H1 (cell line): ENCODE results near the gene CEP192. TPM values are rescaled to one million over a fixed set of nuclear protein-coding genes. Genes with fewer than 3 reads are reported as not detected.
"Not testable (repeated sequence)": the region's sequence is repeated elsewhere in the genome, so short reads cannot be mapped to it uniquely, and the experiment has no call there.

Experiments
- CTCF ChIA-PET: fragments of 300-600 bp; sonication (Branson Sonifier 250); formaldehyde crosslinking; loops from one replicate; lab custom pipeline; 2021; ENCODE audit not compliant: partially characterized antibody; lab: Charles Lee
- POLR2A ChIA-PET: fragments of 300-600 bp; sonication (Branson Sonifier 250); formaldehyde crosslinking; loops from one replicate; lab custom pipeline; 2021; ENCODE audit warnings: inconsistent platforms; ENCODE audit not compliant: partially characterized antibody; lab: Charles Lee
- DNase-seq, 2 experiments: peaks; one replicate each; pipeline versions ENCODE4 v3.0.0 to v3.0.0-alpha.2; 2010 to 2022; ENCODE audit warnings: low spot score in 2 of 2, low read depth in 1 of 2, mixed read lengths in 1 of 2
- FAIRE-seq: peaks from 2 replicates; lab custom pipeline; 2011; peaks lifted over from hg19 to GRCh38; lab: Jason Lieb, UNC
- H2AFZ ChIP-seq: 2 replicates; pipeline ENCODE4 v1.8.1; 2012; ENCODE audit warnings: low read length, inconsistent platforms
- H2AK5ac ChIP-seq: 2 replicates; pipeline ENCODE4 v1.6.1; 2013; ENCODE audit warnings: low read depth, low read length
- H2BK120ac ChIP-seq: replicated peaks from 2 replicates; pipeline ENCODE3; 2013; ENCODE audit warnings: low read depth, low read length, inconsistent platforms
- H2BK12ac ChIP-seq: 2 replicates; pipeline ENCODE4 v1.6.1; 2013; ENCODE audit warnings: low read depth, low read length
- H2BK15ac ChIP-seq: 2 replicates; pipeline ENCODE4 v1.6.1; 2013; ENCODE audit warnings: low read length
- H2BK20ac ChIP-seq: 2 replicates; pipeline ENCODE4 v1.6.1; 2013; ENCODE audit warnings: low read length
- H2BK5ac ChIP-seq: 2 replicates; pipeline ENCODE4 v1.6.1; 2013; ENCODE audit warnings: low read depth, low read length
- H3K14ac ChIP-seq: 2 replicates; pipeline ENCODE4 v1.6.1; 2013; ENCODE audit warnings: inconsistent platforms; ENCODE audit not compliant: insufficient read length
- H3K18ac ChIP-seq: 2 replicates; pipeline ENCODE4 v1.6.1; 2013; ENCODE audit warnings: low read length; ENCODE audit errors: extremely low read depth
- H3K23ac ChIP-seq: 2 replicates; pipeline ENCODE4 v1.6.1; 2013; ENCODE audit warnings: inconsistent platforms; ENCODE audit not compliant: insufficient read length
- H3K23me2 ChIP-seq: 2 replicates; pipeline ENCODE4 v1.6.1; 2013; ENCODE audit warnings: low read depth, low read length
- H3K27ac ChIP-seq: 2 replicates; pipeline ENCODE4 v1.6.1; 2011; ENCODE audit warnings: low read depth, low read length, inconsistent platforms
- H3K27me3 ChIP-seq, 4 experiments: replicated peaks in 1 of 4; 1 replicate in 1 of 4; 2 replicates in 3 of 4; pipeline versions ENCODE4 v1.6.1 to v1.8.1; 2011 to 2013; ENCODE audit warnings: low read length in 3 of 4, mild to moderate bottlenecking in 3 of 4, inconsistent platforms in 2 of 4, mixed read lengths in 2 of 4, moderate library complexity in 1 of 4; ENCODE audit not compliant: control insufficient read depth in 3 of 4, insufficient read depth in 3 of 4; ENCODE audit errors: extremely low read depth in 1 of 4
- H3K36me3 ChIP-seq, 4 experiments: 2 replicates each; pipeline versions ENCODE4 v1.6.1 to v1.8.1; 2011 to 2013; ENCODE audit warnings: mild to moderate bottlenecking in 4 of 4, low read length in 3 of 4, moderate library complexity in 2 of 4, control low read depth in 1 of 4, inconsistent platforms in 1 of 4; ENCODE audit not compliant: insufficient read depth in 4 of 4, control insufficient read depth in 2 of 4
- H3K4ac ChIP-seq: replicated peaks from 2 replicates; pipeline ENCODE3; 2013; ENCODE audit warnings: low read length, low read depth, mixed read lengths, inconsistent platforms; ENCODE audit not compliant: insufficient read length
- H3K4me1 ChIP-seq, 4 experiments: replicated peaks in 1 of 4; 1 replicate in 1 of 4; 2 replicates in 3 of 4; pipeline versions ENCODE4 v1.6.1 to v1.8.1; 2011 to 2013; ENCODE audit warnings: low read length in 3 of 4, inconsistent platforms in 2 of 4, mixed read lengths in 1 of 4; ENCODE audit not compliant: insufficient read depth in 4 of 4, control insufficient read depth in 3 of 4
- H3K4me2 ChIP-seq, 2 experiments: 2 replicates each; pipeline versions ENCODE4 v1.6.1 to v1.8.1; 2011 to 2013; ENCODE audit warnings: low read depth in 2 of 2, low read length in 2 of 2, control low read depth in 1 of 2, inconsistent platforms in 1 of 2, mild to moderate bottlenecking in 1 of 2; ENCODE audit not compliant: insufficient read depth in 1 of 2
- H3K4me3 ChIP-seq, 4 experiments: fragments of 200-600, 300-600 bp in 1 of 4; sonication (generic), shearing (Covaris generic), sonication (Bioruptor Twin) in 1 of 4; 2 replicates each; pipeline versions ENCODE4 v1.5.1 to v1.8.1; 2011 to 2016; ENCODE audit warnings: low read length in 4 of 4, low read depth in 3 of 4, control low read depth in 2 of 4, inconsistent platforms in 2 of 4, mild to moderate bottlenecking in 2 of 4, mixed read lengths in 1 of 4, moderate library complexity in 1 of 4; ENCODE audit not compliant: insufficient read depth in 2 of 4; ENCODE audit errors: extremely low read depth in 1 of 4
- H3K56ac ChIP-seq: replicated peaks from 2 replicates; pipeline ENCODE3; 2013; ENCODE audit warnings: low read depth, mild to moderate bottlenecking, mixed read lengths, low read length, inconsistent platforms; ENCODE audit not compliant: insufficient read length
- H3K79me1 ChIP-seq: 2 replicates; pipeline ENCODE4 v1.6.1; 2013; ENCODE audit warnings: low read depth, low read length, control low read depth
- H3K79me2 ChIP-seq, 2 experiments: 2 replicates each; pipeline versions ENCODE4 v1.6.1 to v1.8.1; 2012 to 2013; ENCODE audit warnings: low read length in 2 of 2, mild to moderate bottlenecking in 2 of 2, inconsistent platforms in 1 of 2; ENCODE audit not compliant: insufficient read depth in 2 of 2, control insufficient read depth in 1 of 2
- H3K9ac ChIP-seq, 4 experiments: replicated peaks in 1 of 4; 1 replicate in 1 of 4; 2 replicates in 3 of 4; pipeline versions ENCODE4 v1.6.1 to v1.8.1; 2011 to 2013; ENCODE audit warnings: low read depth in 3 of 4, low read length in 3 of 4, control low read depth in 2 of 4, mild to moderate bottlenecking in 2 of 4, moderate library complexity in 2 of 4, inconsistent platforms in 1 of 4; ENCODE audit errors: extremely low read depth in 1 of 4
- H3K9me3 ChIP-seq, 2 experiments: 2 replicates each; pipeline versions ENCODE4 v1.6.1 to v1.8.1; 2012 to 2013; ENCODE audit warnings: mild to moderate bottlenecking in 2 of 2, moderate library complexity in 2 of 2, control low read depth in 1 of 2, inconsistent platforms in 1 of 2, low read depth in 1 of 2, low read length in 1 of 2, mixed read lengths in 1 of 2; ENCODE audit not compliant: insufficient read depth in 2 of 2
- H4K20me1 ChIP-seq, 2 experiments: replicated peaks in 1 of 2; 2 replicates each; pipeline versions ENCODE3 to v1.8.1; 2011 to 2013; ENCODE audit warnings: inconsistent platforms in 2 of 2, low read length in 2 of 2, mild to moderate bottlenecking in 1 of 2; ENCODE audit not compliant: insufficient read depth in 2 of 2, control insufficient read depth in 1 of 2
- H4K5ac ChIP-seq: 2 replicates; pipeline ENCODE4 v1.6.1; 2013; ENCODE audit warnings: low read length, low read depth, mixed read lengths, inconsistent platforms; ENCODE audit not compliant: insufficient read length
- H4K8ac ChIP-seq: 2 replicates; pipeline ENCODE4 v1.8.0; 2013; ENCODE audit warnings: mild to moderate bottlenecking, moderate library complexity, low read length, inconsistent platforms; ENCODE audit not compliant: insufficient read depth; ENCODE audit errors: extremely low read depth
- H4K91ac ChIP-seq: replicated peaks from 2 replicates; pipeline ENCODE3; 2013; ENCODE audit warnings: low read length, mixed read lengths, inconsistent platforms; ENCODE audit not compliant: insufficient read length
- polyA plus RNA-seq, 7 experiments: library from polyadenylated mRNA; depleted of rRNA in 3 of 7; stranded (reverse) in 5 of 7; unstranded in 2 of 7; fragments of >200 nt in 5 of 7; fragments of 200-250 nt in 2 of 7; gene quantifications; 1 replicate in 5 of 7; 2 replicates in 1 of 7; 4 replicates in 1 of 7; pipeline versions ENCODE4 v1.2.1 to v1.2.3, GENCODE V29; 2011 to 2013; ENCODE audit warnings: missing spikeins in 2 of 7, mixed read lengths in 2 of 7
- total RNA-seq: library from RNA; stranded (reverse); fragmentation: NEBNext Ultra II Directional; extraction: Animal tissue kit (Norgen Biotek cat#: 25700); gene quantifications from 2 replicates; pipeline ENCODE4 v1.2.1, GENCODE V29; 2021

The CEP192 gene
- total and polyA plus RNA-seq, 2 of the 8 experiments (the other 6 are each of a cell fraction or from before 2014, with no cell fraction given): 13.4 to 23.1 TPM

GRCh38 chr18:13078065-13078464 lies 86.9 kb downstream of the CEP192 start:
- CTCF ChIA-PET, H3K14ac ChIP-seq, H2BK12ac ChIP-seq, H4K5ac ChIP-seq, H2AFZ ChIP-seq, H3K4me3 ChIP-seq, H3K9ac ChIP-seq, H2BK15ac ChIP-seq, POLR2A ChIA-PET, DNase-seq, FAIRE-seq, H2BK5ac ChIP-seq, H2AK5ac ChIP-seq, H3K9me3 ChIP-seq, H3K4ac ChIP-seq, H3K27me3 ChIP-seq, H3K23me2 ChIP-seq, H3K18ac ChIP-seq, H4K91ac ChIP-seq, H4K8ac ChIP-seq, H2BK120ac ChIP-seq, H3K79me2 ChIP-seq, H3K79me1 ChIP-seq, H3K27ac ChIP-seq, H4K20me1 ChIP-seq, H3K4me1 ChIP-seq, H3K4me2 ChIP-seq, H2BK20ac ChIP-seq, H3K56ac ChIP-seq, H3K23ac ChIP-seq: not testable (repeated sequence)
- peaks cover 0 to 27% (median 10%) of the 10 kb centered on the region in 4 experiments; a peak in 5 of 8 replicates for H3K36me3 ChIP-seq
